Caco-2 (cell line): ENCODE data around the gene ZNF683. TPM values are rescaled to one million over a fixed set of nuclear protein-coding genes. Genes with fewer than 3 reads are reported as not detected.

ENCODE experiments used
- BruUV-seq: library from RNA; stranded (reverse); fragments of 400-500 nt; replicated peaks from 2 replicates; lab custom pipeline; 2021; lab: Mats Ljungman, UMichigan
- CTCF ChIA-PET: fragments of 300-600 bp; sonication (Branson Sonifier 250); formaldehyde crosslinking; loops from one replicate; lab custom pipeline; 2022; ENCODE audit warnings: antibody characterized with exemption; lab: Charles Lee
- POLR2A ChIA-PET: fragments of 300-600 bp; sonication (Branson Sonifier 250); formaldehyde crosslinking; loops from one replicate; lab custom pipeline; 2022; ENCODE audit warnings: antibody characterized with exemption; lab: Charles Lee
- DNase-seq, 2 experiments: peaks; one replicate each; pipeline versions ENCODE4 v3.0.0 to v3.0.0-alpha.2; 2020 to 2022
- H3K27me3 ChIP-seq: replicated peaks from 2 replicates; pipeline ENCODE4 v1.6.0; 2011; ENCODE audit warnings: low read length; ENCODE audit not compliant: control insufficient read depth, insufficient read depth
- H3K36me3 ChIP-seq: 2 replicates; pipeline ENCODE4 v1.5.1; 2011; ENCODE audit warnings: low read length; ENCODE audit not compliant: control insufficient read depth, insufficient read depth
- H3K4me1 ChIP-seq: fragments of 250-450 bp; sonication (Bioruptor Pico); 2 replicates; pipeline ENCODE4 v1.5.1; 2020; ENCODE audit warnings: mild to moderate bottlenecking
- H3K4me3 ChIP-seq: 2 replicates; pipeline ENCODE4 v1.5.1; 2011; ENCODE audit warnings: low read depth, mild to moderate bottlenecking, control low read depth, low read length
- H3K9me3 ChIP-seq: fragments of 250-450 bp; sonication (Bioruptor Pico); 2 replicates; pipeline ENCODE4 v1.5.1; 2020; ENCODE audit warnings: mild to moderate bottlenecking, moderate library complexity
- H3K27ac Mint-ChIP-seq: one replicate; pipeline ENCODE4 v1.8.0; 2022; ENCODE audit warnings: mixed read lengths; ENCODE audit not compliant: unreplicated experiment
- H3K27me3 Mint-ChIP-seq: one replicate; pipeline ENCODE4 v1.8.0; 2022; ENCODE audit warnings: mixed read lengths; ENCODE audit not compliant: insufficient read depth, unreplicated experiment
- H3K36me3 Mint-ChIP-seq: one replicate; pipeline ENCODE4 v1.8.0; 2022; ENCODE audit warnings: mild to moderate bottlenecking, mixed read lengths; ENCODE audit not compliant: insufficient read depth, unreplicated experiment
- H3K4me1 Mint-ChIP-seq: one replicate; pipeline ENCODE4 v1.8.0; 2022; ENCODE audit warnings: low read depth, mixed read lengths; ENCODE audit not compliant: unreplicated experiment
- H3K4me3 Mint-ChIP-seq: one replicate; pipeline ENCODE4 v1.8.0; 2022; ENCODE audit warnings: mild to moderate bottlenecking, moderate library complexity, mixed read lengths; ENCODE audit not compliant: unreplicated experiment
- H3K9me3 Mint-ChIP-seq: one replicate; pipeline ENCODE4 v1.8.0; 2022; ENCODE audit warnings: mixed read lengths; ENCODE audit not compliant: unreplicated experiment
- intact Hi-C: fragments of 100-400 bp; cut with micrococcal nuclease; formaldehyde crosslinking; loops from one replicate; pipeline ENCODE4 v1.10.0; 2022; ENCODE audit not compliant: unreplicated experiment
- total RNA-seq: library from RNA; stranded (reverse); gene quantifications from 2 replicates; pipeline ENCODE4 v1.2.3, GENCODE V29; 2022
- TF ChIP-seq, protein P1 (sequence below), 2 experiments: fragments of 200-600 bp in 1 of 2; IDR thresholded peaks; 1 replicate in 1 of 2; 2 replicates in 1 of 2; pipeline versions ENCODE4 v1.5.1 to v1.8.0; 2011 to 2022; ENCODE audit warnings: antibody characterized with exemption in 1 of 2, control low read depth in 1 of 2, inconsistent platforms in 1 of 2, low read depth in 1 of 2, low read length in 1 of 2, mild to moderate bottlenecking in 1 of 2, moderate library complexity in 1 of 2; ENCODE audit not compliant: insufficient read depth in 1 of 2, severe bottlenecking in 1 of 2, unreplicated experiment in 1 of 2

The ZNF683 gene
- total RNA-seq, 1 experiment from 2014 or later: not detected

DNA sequence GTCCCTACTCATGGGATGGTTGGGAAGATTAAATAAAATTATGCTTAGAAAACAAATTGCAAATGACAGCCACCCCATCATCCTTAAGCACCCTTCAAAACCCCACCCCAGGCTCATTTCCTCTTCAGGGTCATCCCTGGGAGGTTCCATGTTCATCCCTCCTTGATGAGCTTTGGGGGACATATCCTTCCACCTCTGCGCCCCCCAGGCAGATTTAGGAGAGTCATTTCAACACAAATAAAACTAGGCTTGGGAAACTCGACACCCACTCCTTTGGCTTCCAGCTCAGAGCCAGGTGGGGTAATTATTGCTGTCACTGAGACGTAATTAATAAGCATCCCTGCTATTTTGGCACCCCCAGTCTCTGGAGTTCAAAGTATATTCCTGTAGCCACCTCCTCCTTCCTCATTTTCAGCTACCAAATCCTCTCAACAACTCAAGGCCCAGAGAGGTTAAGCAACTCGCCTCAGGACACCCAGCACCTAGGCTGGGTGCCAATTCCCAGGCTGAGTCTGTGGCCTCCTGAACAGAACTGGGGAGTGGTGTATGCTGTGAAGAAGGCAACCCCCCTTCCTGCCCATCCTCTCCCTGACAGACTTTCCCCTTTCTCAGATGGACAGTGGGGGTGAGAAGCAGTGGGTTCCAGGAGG is 19.2 kb downstream of the ZNF683 start:
- Histone ChIP-seq H3K4me1 (peaks cover 79% of the 10 kb centered on the region), H3K36me3 (no peaks in the 10 kb centered on the region), H3K9me3 (no peaks in the 10 kb centered on the region), H3K4me3 (peak overlapping the region; percentile 54), H3K27me3 (no peaks in the 10 kb centered on the region)
- ChIA-PET POLR2A (interaction anchor here (1.0 kb wide), 2 partner anchors 66 to 184 kb away, joined by 4 read pairs; partner anchors contain the start of gene ZNF593), CTCF (interaction anchor here (1.6 to 2.2 kb wide), 2 partner anchors 64 to 119 kb away, joined by 6 to 8 read pairs; partner anchors contain the start of gene CEP85)
- Mint-ChIP-seq H3K9me3 (no peaks in the 10 kb centered on the region), H3K4me3 (peak overlapping the region; percentile 79), H3K27ac (peak overlapping the region; percentile 100), H3K4me1 (peaks cover 30% of the 10 kb centered on the region), H3K36me3 (peaks cover 39% of the 10 kb centered on the region), H3K27me3 (no peaks in the 10 kb centered on the region)
- no peak for DNase-seq
- intact Hi-C loops: loop anchor here (5.0 kb wide), 2 partner anchors 79 to 119 kb away; partner anchors contain the start of genes DHDDS and HMGN2
- TF ChIP-seq, protein P1, sequence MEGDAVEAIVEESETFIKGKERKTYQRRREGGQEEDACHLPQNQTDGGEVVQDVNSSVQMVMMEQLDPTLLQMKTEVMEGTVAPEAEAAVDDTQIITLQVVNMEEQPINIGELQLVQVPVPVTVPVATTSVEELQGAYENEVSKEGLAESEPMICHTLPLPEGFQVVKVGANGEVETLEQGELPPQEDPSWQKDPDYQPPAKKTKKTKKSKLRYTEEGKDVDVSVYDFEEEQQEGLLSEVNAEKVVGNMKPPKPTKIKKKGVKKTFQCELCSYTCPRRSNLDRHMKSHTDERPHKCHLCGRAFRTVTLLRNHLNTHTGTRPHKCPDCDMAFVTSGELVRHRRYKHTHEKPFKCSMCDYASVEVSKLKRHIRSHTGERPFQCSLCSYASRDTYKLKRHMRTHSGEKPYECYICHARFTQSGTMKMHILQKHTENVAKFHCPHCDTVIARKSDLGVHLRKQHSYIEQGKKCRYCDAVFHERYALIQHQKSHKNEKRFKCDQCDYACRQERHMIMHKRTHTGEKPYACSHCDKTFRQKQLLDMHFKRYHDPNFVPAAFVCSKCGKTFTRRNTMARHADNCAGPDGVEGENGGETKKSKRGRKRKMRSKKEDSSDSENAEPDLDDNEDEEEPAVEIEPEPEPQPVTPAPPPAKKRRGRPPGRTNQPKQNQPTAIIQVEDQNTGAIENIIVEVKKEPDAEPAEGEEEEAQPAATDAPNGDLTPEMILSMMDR (IDR thresholded peaks at IDR 0.05; ENCODE audit: insufficient read depth in 1 of 2, low read depth in 1 of 2, low read length in 1 of 2, severe bottlenecking in 1 of 2, unreplicated experiment in 1 of 2): no peak
- BruUV-seq: TSS peak; percentile 62

GRCh38 chr1:26352338-26352679 is 20.2 kb downstream of the ZNF683 start:
- H3K27ac Mint-ChIP-seq: peak overlapping the region; percentile 100
- Histone ChIP-seq H3K4me3 (peak overlapping the region; percentile 54), H3K4me1 (peaks cover 70% of the 10 kb centered on the region), H3K9me3 (no peaks in the 10 kb centered on the region), H3K36me3 (no peaks in the 10 kb centered on the region), H3K27me3 (no peaks in the 10 kb centered on the region)
- TF ChIP-seq, protein P1 (IDR thresholded peaks at IDR 0.05; ENCODE audit: insufficient read depth in 1 of 2, low read depth in 1 of 2, low read length in 1 of 2, severe bottlenecking in 1 of 2, unreplicated experiment in 1 of 2): no peak
- TSS peak; percentile 72 for BruUV-seq
- intact Hi-C loops: loop anchor here (5.0 kb wide), 2 partner anchors 80 to 120 kb away; partner anchors contain the start of genes DHDDS and HMGN2
- no peaks in the 10 kb centered on the region for H3K27me3 Mint-ChIP-seq
- ChIA-PET CTCF (interaction anchor here (0.7 kb wide), 1 partner anchor 12 kb away, joined by 3 read pairs; no protein-coding TSS in a partner anchor), POLR2A (no interaction called here)
- H3K4me3 Mint-ChIP-seq: peak overlapping the region; percentile 79
- H3K9me3 Mint-ChIP-seq: no peaks in the 10 kb centered on the region
- no peak for DNase-seq
- peaks cover 29% of the 10 kb centered on the region for H3K4me1 Mint-ChIP-seq
- peaks cover 50% of the 10 kb centered on the region for H3K36me3 Mint-ChIP-seq

DNA sequence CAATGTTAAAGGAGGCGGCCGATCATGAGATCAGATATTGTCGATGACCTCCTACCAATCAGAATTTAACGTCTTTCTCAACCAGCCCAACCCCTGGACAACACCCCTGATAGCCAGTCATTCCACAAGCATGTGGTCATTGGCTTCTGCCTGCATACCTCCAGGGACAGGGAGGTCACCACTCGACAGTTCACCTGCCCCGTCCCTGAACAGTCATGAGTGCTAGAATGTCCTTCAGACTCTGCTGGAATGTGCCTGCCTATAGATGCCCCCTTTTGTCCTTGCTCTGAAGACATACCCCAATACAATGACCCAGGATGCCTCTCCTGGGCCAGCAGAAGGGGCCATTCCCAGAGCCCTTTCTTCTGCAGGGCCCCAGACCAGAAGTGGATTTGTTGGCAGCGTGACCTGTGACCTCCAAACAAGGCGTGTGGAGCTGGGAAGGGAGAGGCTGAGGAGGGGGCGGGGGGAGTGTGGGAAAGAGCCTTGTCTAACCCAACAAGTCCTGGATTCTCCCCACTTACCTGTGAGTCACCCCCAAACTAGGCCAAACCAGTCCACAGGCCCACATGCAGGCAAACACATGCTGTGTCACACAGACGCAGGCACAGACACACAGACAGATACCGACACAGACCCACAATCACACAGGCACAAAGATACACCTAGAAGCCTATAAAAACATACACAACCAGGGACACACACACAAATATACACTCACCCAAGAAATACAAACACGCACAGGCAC is 20.8 kb downstream of the ZNF683 start:
- CTCF ChIA-PET: interaction anchor here (0.6 to 0.7 kb wide), 2 partner anchors 12 to 459 kb away, joined by 3 read pairs; no protein-coding TSS in a partner anchor
- Histone ChIP-seq H3K27me3 (no peaks in the 10 kb centered on the region), H3K4me1 (peaks cover 64% of the 10 kb centered on the region), H3K36me3 (no peaks in the 10 kb centered on the region), H3K9me3 (no peaks in the 10 kb centered on the region), H3K4me3 (peak overlapping the region; percentile 54)
- H3K27me3 Mint-ChIP-seq: no peaks in the 10 kb centered on the region
- peak; percentile 87 to 95 for DNase-seq
- H3K4me3 Mint-ChIP-seq: peak overlapping the region; percentile 79
- no TSS peak for BruUV-seq
- intact Hi-C loops: loop anchor here (1.0 to 5.0 kb wide), 3 partner anchors 8 to 121 kb away; partner anchors contain the start of genes DHDDS and HMGN2
- POLR2A ChIA-PET: interaction anchor here (0.5 to 2.8 kb wide), 3 partner anchors 7 to 67 kb away, joined by 3 to 25 read pairs (median 4); no protein-coding TSS in a partner anchor
- peak overlapping the region; percentile 100 for H3K27ac Mint-ChIP-seq
- H3K36me3 Mint-ChIP-seq: peaks cover 55% of the 10 kb centered on the region
- no peaks in the 10 kb centered on the region for H3K9me3 Mint-ChIP-seq
- TF ChIP-seq, protein P1 (IDR thresholded peaks at IDR 0.05; ENCODE audit: insufficient read depth in 1 of 2, low read depth in 1 of 2, low read length in 1 of 2, severe bottlenecking in 1 of 2, unreplicated experiment in 1 of 2): no peak
- peaks cover 24% of the 10 kb centered on the region for H3K4me1 Mint-ChIP-seq
